Measurements from ENCODE around the gene TOR1AIP2. TPM values are rescaled to one million over a fixed set of nuclear protein-coding genes. Genes with fewer than 3 reads are reported as not detected.

Gene TOR1AIP2
- total RNA-seq, 1 experiment from 2014 or later: 73.9 TPM

- no peak overlapping the region for H2BK12ac ChIP-seq (ENCODE audit: insufficient read length, low read depth, low read length)
- H4K91ac ChIP-seq (ENCODE audit: insufficient read length, low read depth, low read length): no peak overlapping the region
- H3K9me3 ChIP-seq (ENCODE audit: control insufficient read depth, low read depth, low read length): no peaks in the 10 kb centered on the region
- Mint-ChIP-seq H3K9me3 (no peaks in the 10 kb centered on the region; a peak in 1 of 5 replicates), H3K27ac (no peak overlapping the region), H3K27me3 (ENCODE audit: low read depth) (peaks cover 13% of the 10 kb centered on the region), H3K36me3 (ENCODE audit: insufficient read depth in 1 of 3, low read depth in 3 of 3) (no peaks in the 10 kb centered on the region; a peak in 1 of 7 replicates), H3K4me3 (no peak overlapping the region), H3K4me1 (peaks cover 13 to 26% of the 10 kb centered on the region in 2 experiments)
- H3K4ac ChIP-seq (ENCODE audit: low read depth, low read length): no peak overlapping the region
- no peak overlapping the region for H2AFZ ChIP-seq (ENCODE audit: low read length)
- H3K4me2 ChIP-seq (ENCODE audit: insufficient read depth, insufficient read length, low read length): no peak overlapping the region
- H4K5ac ChIP-seq (ENCODE audit: insufficient read length, low read depth, low read length): no peak overlapping the region
- H3K79me1 ChIP-seq (ENCODE audit: insufficient read depth, low read depth, low read length, poor library complexity, severe bottlenecking): no peaks in the 10 kb centered on the region
- no peak overlapping the region for H2BK20ac ChIP-seq (ENCODE audit: low read depth, low read length, poor library complexity, severe bottlenecking)
- no peak overlapping the region for H3K18ac ChIP-seq (ENCODE audit: insufficient read length, low read depth, low read length)
- no peak overlapping the region for H2BK120ac ChIP-seq (ENCODE audit: low read depth, low read length, poor library complexity, severe bottlenecking)
- no peak overlapping the region for H3K9ac ChIP-seq (ENCODE audit: extremely low read depth, insufficient read length, low read length)
- no CpG with 5 or more reads among the region's 2 CpGs for WGBS (ENCODE audit: extremely low coverage, insufficient read length, low lambda C conversion rate)
- TF ChIP-seq, protein P1, sequence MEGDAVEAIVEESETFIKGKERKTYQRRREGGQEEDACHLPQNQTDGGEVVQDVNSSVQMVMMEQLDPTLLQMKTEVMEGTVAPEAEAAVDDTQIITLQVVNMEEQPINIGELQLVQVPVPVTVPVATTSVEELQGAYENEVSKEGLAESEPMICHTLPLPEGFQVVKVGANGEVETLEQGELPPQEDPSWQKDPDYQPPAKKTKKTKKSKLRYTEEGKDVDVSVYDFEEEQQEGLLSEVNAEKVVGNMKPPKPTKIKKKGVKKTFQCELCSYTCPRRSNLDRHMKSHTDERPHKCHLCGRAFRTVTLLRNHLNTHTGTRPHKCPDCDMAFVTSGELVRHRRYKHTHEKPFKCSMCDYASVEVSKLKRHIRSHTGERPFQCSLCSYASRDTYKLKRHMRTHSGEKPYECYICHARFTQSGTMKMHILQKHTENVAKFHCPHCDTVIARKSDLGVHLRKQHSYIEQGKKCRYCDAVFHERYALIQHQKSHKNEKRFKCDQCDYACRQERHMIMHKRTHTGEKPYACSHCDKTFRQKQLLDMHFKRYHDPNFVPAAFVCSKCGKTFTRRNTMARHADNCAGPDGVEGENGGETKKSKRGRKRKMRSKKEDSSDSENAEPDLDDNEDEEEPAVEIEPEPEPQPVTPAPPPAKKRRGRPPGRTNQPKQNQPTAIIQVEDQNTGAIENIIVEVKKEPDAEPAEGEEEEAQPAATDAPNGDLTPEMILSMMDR (conservative IDR thresholded peaks at IDR 0.05): no peak
- H3K27me3 ChIP-seq (ENCODE audit: insufficient read depth, low read length): no peaks in the 10 kb centered on the region
- DNase-seq: no peak
- H4K8ac ChIP-seq (replicated peaks; ENCODE audit: insufficient read length, low read depth, low read length): no peak overlapping the region
- no peak overlapping the region for H2BK5ac ChIP-seq (ENCODE audit: insufficient read length, low read length)
- no peaks in the 10 kb centered on the region for H4K20me1 ChIP-seq (ENCODE audit: control insufficient read depth, insufficient read depth, insufficient read length)
- H3K23me2 ChIP-seq (ENCODE audit: insufficient read length, low read depth, low read length, poor library complexity, severe bottlenecking): no peaks in the 10 kb centered on the region
- H2AK5ac ChIP-seq (ENCODE audit: insufficient read length, low read length): no peak overlapping the region
- no peak overlapping the region for H2BK15ac ChIP-seq (ENCODE audit: low read depth, low read length)
- H3K14ac ChIP-seq (ENCODE audit: insufficient read depth, low read length): no peak overlapping the region
- H3K27ac ChIP-seq (ENCODE audit: insufficient read length, low read depth, low read length): no peak overlapping the region
- no peak overlapping the region for H3K56ac ChIP-seq (ENCODE audit: insufficient read length, low read depth, low read length)
- H3K4me1 ChIP-seq (ENCODE audit: insufficient read depth, low read length): no peaks in the 10 kb centered on the region
- no peak overlapping the region for H3T11ph ChIP-seq (ENCODE audit: low read length)
- H3K79me2 ChIP-seq (ENCODE audit: insufficient read depth, low read length): no peaks in the 10 kb centered on the region
- H3K23ac ChIP-seq (ENCODE audit: insufficient read length, low read depth, low read length): no peak overlapping the region
Observed at GRCh38 chr1:179822065-179822464, 55.5 kb downstream of the TOR1AIP2 start.

All from H9 (cell line).